VCaP (cell line): ENCODE data around the gene MAEA.

Experiments used
- H3K27ac ChIP-seq: fragments of 450-650 bp; 2 replicates; pipeline ENCODE4 v1.5.1; 2017
- TF ChIP-seq, protein P1 (sequence below): fragments of 450-650 bp; conservative IDR thresholded peaks from 2 replicates; pipeline ENCODE4 v1.5.1; 2017; ENCODE audit warnings: mild to moderate bottlenecking, moderate library complexity

The MAEA gene

DNA sequence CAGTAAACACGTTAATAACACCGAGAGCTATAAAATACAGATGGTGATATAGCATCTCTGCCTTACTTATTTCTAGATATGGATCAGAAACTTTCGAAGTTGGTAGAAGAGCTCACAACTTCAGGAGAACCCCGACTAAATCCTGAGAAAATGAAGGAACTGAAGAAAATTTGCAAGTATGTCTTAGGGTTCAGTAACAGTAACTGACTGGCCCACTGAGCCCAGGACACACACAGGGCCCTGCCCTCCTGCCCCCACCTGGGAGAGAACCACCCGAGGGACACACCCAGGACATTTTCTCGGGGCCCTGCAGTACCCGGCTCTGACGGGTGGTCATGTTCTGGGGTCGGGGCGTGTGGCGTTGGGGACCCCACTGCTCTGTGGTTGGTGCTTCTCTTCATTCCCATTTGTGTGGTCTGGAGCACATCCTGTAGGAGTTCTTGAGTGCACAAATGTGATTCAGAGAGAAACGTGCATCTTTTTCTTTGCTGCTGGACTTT lies 58.4 kb downstream of the MAEA start:
- H3K27ac ChIP-seq: peak overlapping the region; percentile 97

GRCh38 chr4:1348746-1349145 lies 59.1 kb downstream of the MAEA start:
- H3K27ac ChIP-seq: peak overlapping the region; percentile 97

More for the DNA sequence above, 58.4 kb downstream of the MAEA start:
- TF ChIP-seq, protein P1, sequence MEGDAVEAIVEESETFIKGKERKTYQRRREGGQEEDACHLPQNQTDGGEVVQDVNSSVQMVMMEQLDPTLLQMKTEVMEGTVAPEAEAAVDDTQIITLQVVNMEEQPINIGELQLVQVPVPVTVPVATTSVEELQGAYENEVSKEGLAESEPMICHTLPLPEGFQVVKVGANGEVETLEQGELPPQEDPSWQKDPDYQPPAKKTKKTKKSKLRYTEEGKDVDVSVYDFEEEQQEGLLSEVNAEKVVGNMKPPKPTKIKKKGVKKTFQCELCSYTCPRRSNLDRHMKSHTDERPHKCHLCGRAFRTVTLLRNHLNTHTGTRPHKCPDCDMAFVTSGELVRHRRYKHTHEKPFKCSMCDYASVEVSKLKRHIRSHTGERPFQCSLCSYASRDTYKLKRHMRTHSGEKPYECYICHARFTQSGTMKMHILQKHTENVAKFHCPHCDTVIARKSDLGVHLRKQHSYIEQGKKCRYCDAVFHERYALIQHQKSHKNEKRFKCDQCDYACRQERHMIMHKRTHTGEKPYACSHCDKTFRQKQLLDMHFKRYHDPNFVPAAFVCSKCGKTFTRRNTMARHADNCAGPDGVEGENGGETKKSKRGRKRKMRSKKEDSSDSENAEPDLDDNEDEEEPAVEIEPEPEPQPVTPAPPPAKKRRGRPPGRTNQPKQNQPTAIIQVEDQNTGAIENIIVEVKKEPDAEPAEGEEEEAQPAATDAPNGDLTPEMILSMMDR: no peak

DNA sequence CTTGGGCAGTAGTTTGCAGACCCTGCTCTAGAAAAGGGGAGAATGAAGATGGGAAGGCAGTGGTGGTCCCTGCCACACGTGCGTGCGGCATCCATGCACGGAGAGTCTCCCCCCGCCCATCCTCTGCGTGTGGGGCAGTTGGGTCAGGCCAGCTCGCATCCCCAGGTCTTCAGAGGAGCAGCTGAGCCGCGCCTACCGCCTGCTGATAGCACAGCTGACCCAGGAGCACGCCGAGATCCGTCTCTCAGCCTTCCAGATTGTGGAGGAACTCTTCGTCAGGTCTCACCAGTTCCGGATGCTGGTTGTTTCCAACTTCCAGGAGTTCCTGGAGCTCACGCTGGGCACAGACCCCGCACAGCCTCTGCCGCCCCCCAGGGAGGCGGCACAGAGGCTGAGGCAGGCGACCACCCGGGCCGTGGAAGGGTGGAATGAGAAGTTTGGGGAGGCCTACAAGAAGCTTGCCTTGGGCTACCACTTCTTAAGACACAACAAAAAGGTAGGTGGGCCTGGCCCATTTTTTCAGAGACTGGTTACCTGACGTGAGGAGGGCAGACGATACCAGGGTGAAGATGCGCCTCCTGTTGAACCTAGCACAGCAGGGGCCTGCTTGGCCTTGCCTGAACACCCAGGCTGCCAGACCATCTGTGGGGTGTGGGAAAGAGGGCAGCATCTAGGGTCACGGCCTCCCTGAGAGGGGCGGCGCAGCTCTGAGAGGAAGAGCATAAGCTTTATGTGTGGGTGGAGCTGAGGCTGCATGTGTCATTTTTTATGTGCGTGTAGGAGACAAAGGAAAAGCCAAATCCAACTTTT lies 59.9 kb downstream of the MAEA start:
- TF ChIP-seq, protein P1: no peak
- H3K27ac ChIP-seq: peak overlapping the region; percentile 97

More at GRCh38 chr4:1348746-1349145, 59.1 kb downstream of the MAEA start:
- TF ChIP-seq, protein P1: no peak

DNA sequence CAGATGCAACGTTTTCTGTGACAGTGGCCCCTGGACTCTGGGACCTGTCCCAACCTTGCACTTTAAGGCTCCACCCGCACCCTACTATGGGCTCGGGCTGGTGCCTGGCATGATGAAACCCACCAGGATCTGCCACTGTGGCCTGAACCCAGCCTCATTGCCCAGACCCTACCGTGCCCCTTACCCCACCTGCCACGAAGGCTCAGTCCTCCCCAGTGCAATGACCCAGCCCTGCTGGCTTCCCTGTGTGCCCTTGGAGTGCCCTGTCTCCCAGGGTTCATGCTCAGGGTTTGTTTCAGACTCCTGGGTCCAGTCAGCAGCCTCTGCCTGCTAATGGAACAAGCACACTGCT lies 60.5 kb downstream of the MAEA start:
- TF ChIP-seq, protein P1: no peak
- H3K27ac ChIP-seq: peak overlapping the region; percentile 97

- H3K27ac ChIP-seq: peak overlapping the region; percentile 97
- TF ChIP-seq, protein P1: peak; percentile 96
Observed at GRCh38 chr4:1351854-1352566, 62.3 kb downstream of the MAEA start.

- peak overlapping the region; percentile 97; the same call in 1 of the 2 replicates for H3K27ac ChIP-seq
- TF ChIP-seq, protein P1: no peak
Observed at GRCh38 chr4:1352567-1352900, 62.8 kb downstream of the MAEA start.
